Sigmoid colon (tissue), 7 donors: ENCODE measurements around the gene SLC8B1. TPM values are rescaled to one million over a fixed set of nuclear protein-coding genes. Genes with fewer than 3 reads are reported as not detected.

Experiments
- DNase-seq: peaks from one replicate; pipeline ENCODE4 v3.0.0-alpha.2; 2019
- H3K27ac ChIP-seq, 4 donors: fragments of 200-600 bp; sonication (generic); one replicate each; pipeline ENCODE4 v1.5.1; 2016 to 2019; ENCODE audit warnings: mild to moderate bottlenecking in 1 of 4
- H3K27me3 ChIP-seq, 3 donors: fragments of 200-600 bp; sonication (generic); one replicate each; pipeline ENCODE4 v1.5.1; 2019; ENCODE audit warnings: mild to moderate bottlenecking in 1 of 3
- H3K36me3 ChIP-seq, 4 donors: fragments of 200-600 bp; sonication (generic); one replicate each; pipeline ENCODE4 v1.5.1; 2016 to 2019
- H3K4me1 ChIP-seq, 4 donors: fragments of 200-600 bp; sonication (generic); one replicate each; pipeline ENCODE4 v1.5.1; 2017 to 2019
- H3K4me3 ChIP-seq, 4 donors: fragments of 200-600 bp; sonication (generic); one replicate each; pipeline ENCODE4 v1.5.1; 2017 to 2019; ENCODE audit warnings: mild to moderate bottlenecking in 2 of 4, moderate library complexity in 1 of 4
- H3K9me3 ChIP-seq, 4 donors: fragments of 200-600 bp in 3 of 4; sonication (generic) in 3 of 4; one replicate each; pipeline versions ENCODE4 v1.5.1 to v1.6.1; 2013 to 2019
- CTCF ChIP-seq, 4 experiments: fragments of 450-650 bp in 3 of 4; fragments of 200-600 bp in 1 of 4; IDR thresholded peaks; one replicate each; pipeline ENCODE4 v1.5.1; 2016 to 2019; ENCODE audit warnings: antibody characterized with exemption in 4 of 4, mild to moderate bottlenecking in 3 of 4, moderate library complexity in 2 of 4
- EP300 ChIP-seq, 4 donors: sonication (generic); formaldehyde crosslinking; IDR thresholded peaks; one replicate each; pipeline ENCODE4 v1.6.1; 2017; ENCODE audit warnings: antibody characterized with exemption in 4 of 4
- POLR2A ChIP-seq, 2 donors: fragments of 450-650 bp; IDR thresholded peaks; one replicate each; pipeline ENCODE4 v1.6.1; 2016; ENCODE audit warnings: antibody characterized with exemption in 2 of 2, mild to moderate bottlenecking in 2 of 2, moderate library complexity in 2 of 2
- POLR2AphosphoS5 ChIP-seq, 4 donors: sonication (generic); formaldehyde crosslinking; IDR thresholded peaks; one replicate each; pipeline ENCODE4 v1.6.1; 2017; ENCODE audit warnings: antibody characterized with exemption in 4 of 4
- WGBS, 2 donors: extraction: QIAGEN DNeasy Blood & Tissue Kit; methylation state at CpG; one replicate each; pipeline ENCODE4 v1.1.7; 2013; 5-methylcytosine and 5-hydroxymethylcytosine counted together
- intact Hi-C: fragments of 100-400 bp; cut with DNase I; formaldehyde crosslinking; loops from one replicate; pipeline ENCODE4 v1.15.1; 2023
- polyA plus RNA-seq, 3 donors: library from polyadenylated mRNA; stranded (reverse); fragments of 200-250 nt; gene quantifications; one replicate each; pipeline ENCODE4 v1.2.3, GENCODE V29; 2013
- total RNA-seq, 4 donors: library from RNA; depleted of rRNA; stranded (reverse); fragments of >200 nt; gene quantifications; one replicate each; pipeline ENCODE4 v1.1.0, GENCODE V29; 2016
- donor health status: healthy with polysubstance abuse.
- donor health status: Bipolar disorder and iron deficiency.
- donor health status: healthy.

SLC8B1 gene
- total and polyA plus RNA-seq, 7 donors, result 8.4 to 38.5 (median 17.1) TPM

- 80 to 84% methylated on average over 7 of the region's 7 CpGs for WGBS, 2 donors
- intact Hi-C loops, result no loop called here
- DNase-seq, result no peak
- no peak overlapping the region for H3K4me3 ChIP-seq
- H3K27ac ChIP-seq, result no peak overlapping the region
- H3K36me3 ChIP-seq, result peaks cover 0 to 42% (median 12%) of the 10 kb centered on the region in 4 donors
- H3K27me3 ChIP-seq, result no peaks in the 10 kb centered on the region
- no peaks in the 10 kb centered on the region for H3K9me3 ChIP-seq
- TF ChIP-seq POLR2A (IDR thresholded peaks at IDR 0.05), result no peak
- TF ChIP-seq EP300 (IDR thresholded peaks at IDR 0.05), result no peak
- TF ChIP-seq POLR2AphosphoS5 (IDR thresholded peaks at IDR 0.05), result no peak
- no peak for TF ChIP-seq CTCF (IDR thresholded peaks at IDR 0.05)
- H3K4me1 ChIP-seq, result no peaks in the 10 kb centered on the region
Measured at GRCh38 chr12:113370923-113371682, 36.2 kb upstream of the SLC8B1 start.

GRCh38 chr12:113369391-113369985 is 34.6 kb upstream of the SLC8B1 start:
- Histone ChIP-seq H3K27me3 (no peaks in the 10 kb centered on the region), H3K4me3 (no peak overlapping the region), H3K9me3 (no peaks in the 10 kb centered on the region), H3K27ac (no peak overlapping the region), H3K4me1 (no peaks in the 10 kb centered on the region), H3K36me3 (peaks cover 0 to 26% (median 3%) of the 10 kb centered on the region in 4 donors)
- no peak for DNase-seq
- TF ChIP-seq POLR2AphosphoS5 (IDR thresholded peaks at IDR 0.05) (no peak), CTCF (IDR thresholded peaks at IDR 0.05) (no peak), POLR2A (IDR thresholded peaks at IDR 0.05) (no peak), EP300 (IDR thresholded peaks at IDR 0.05) (no peak)
- intact Hi-C loops, result no loop called here
- WGBS, 2 donors, result 85% methylated on average over 6 of the region's 6 CpGs

- TF ChIP-seq EP300 (IDR thresholded peaks at IDR 0.05), result no peak
- no peak for TF ChIP-seq POLR2AphosphoS5 (IDR thresholded peaks at IDR 0.05)
- TF ChIP-seq CTCF (IDR thresholded peaks at IDR 0.05), result no peak
- no peak for TF ChIP-seq POLR2A (IDR thresholded peaks at IDR 0.05)
- Histone ChIP-seq H3K27ac (no peak overlapping the region), H3K9me3 (no peaks in the 10 kb centered on the region), H3K4me3 (no peak overlapping the region), H3K36me3 (peaks cover 0 to 24% (median 2%) of the 10 kb centered on the region in 4 donors), H3K27me3 (no peaks in the 10 kb centered on the region), H3K4me1 (no peaks in the 10 kb centered on the region)
- no peak for DNase-seq
- intact Hi-C loops, result no loop called here
- 92 to 95% methylated on average over 4 of the region's 4 CpGs for WGBS, 2 donors
Measured at GRCh38 chr12:113368331-113368730, 33.4 kb upstream of the SLC8B1 start.

- intact Hi-C loops, result no loop called here
- Histone ChIP-seq H3K27me3 (no peaks in the 10 kb centered on the region), H3K27ac (no peak overlapping the region), H3K9me3 (no peaks in the 10 kb centered on the region), H3K36me3 (peaks cover 0 to 15% (median 2%) of the 10 kb centered on the region in 4 donors), H3K4me1 (no peaks in the 10 kb centered on the region), H3K4me3 (no peak overlapping the region)
- no peak for TF ChIP-seq CTCF (IDR thresholded peaks at IDR 0.05)
- TF ChIP-seq POLR2AphosphoS5 (IDR thresholded peaks at IDR 0.05), result no peak
- TF ChIP-seq POLR2A (IDR thresholded peaks at IDR 0.05), result no peak
- no peak for TF ChIP-seq EP300 (IDR thresholded peaks at IDR 0.05)
- 92 to 93% methylated on average over 4 of the region's 4 CpGs for WGBS, 2 donors
- no peak for DNase-seq
Measured at GRCh38 chr12:113366827-113367226, 31.9 kb upstream of the SLC8B1 start.
